ENCODE measurements around the gene SMIM43.

Gene SMIM43

DNA sequence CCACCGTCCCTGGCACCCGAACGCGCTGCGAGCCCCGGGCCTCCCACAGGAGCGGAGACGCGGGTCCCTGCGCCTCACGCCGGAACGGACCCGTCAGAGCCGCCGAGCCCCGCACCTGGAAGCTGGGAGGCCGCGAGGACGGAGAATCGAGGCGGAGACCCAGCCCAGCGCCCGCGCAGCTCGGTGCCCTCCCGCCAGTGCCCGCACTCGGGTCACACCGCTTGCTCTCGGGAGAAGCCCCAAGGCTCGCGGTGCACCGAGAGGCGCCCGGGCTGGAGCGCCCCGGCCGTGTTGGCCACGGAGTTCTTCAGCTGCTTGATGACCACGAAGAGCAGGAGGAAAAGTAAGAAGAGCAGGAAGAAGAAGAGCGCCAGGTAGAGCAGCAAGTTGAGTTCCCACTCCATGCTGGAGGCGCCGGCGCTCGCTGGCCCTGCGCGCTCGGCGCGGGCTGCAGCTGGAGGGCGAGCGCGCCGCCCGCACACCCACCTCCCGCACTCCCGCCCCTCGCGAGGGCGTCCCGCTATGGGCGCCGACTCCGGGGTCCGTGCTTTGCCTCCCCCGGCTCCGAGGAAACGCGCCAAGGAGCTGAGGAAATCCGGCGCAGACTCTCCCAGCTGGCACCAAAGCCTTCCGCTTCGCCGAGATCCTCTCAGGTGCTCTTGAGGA is at the start of gene SMIM43:
Gene SMIM43 (minus strand): TSS at position 463 of the 666 bp plus-strand sequence. CDS start 59 bp downstream, at position 404.
- TF ChIP-seq RAD21 (IDR thresholded peaks at IDR 0.05; ENCODE audit: low read depth) = no peak
- TF ChIP-seq TAF1 (IDR thresholded peaks at IDR 0.05; ENCODE audit: low read depth) = no peak
- no peak for TF ChIP-seq TCF12 (IDR thresholded peaks at IDR 0.05; ENCODE audit: low read depth)
- TF ChIP-seq CREB1 (IDR thresholded peaks at IDR 0.05; ENCODE audit: low read depth) = no peak
- TF ChIP-seq YY1 (IDR thresholded peaks at IDR 0.05; ENCODE audit: low read depth) = no peak
- no peak for TF ChIP-seq EP300 (IDR thresholded peaks at IDR 0.05; ENCODE audit: borderline replicate concordance)
- TF ChIP-seq, protein P1, sequence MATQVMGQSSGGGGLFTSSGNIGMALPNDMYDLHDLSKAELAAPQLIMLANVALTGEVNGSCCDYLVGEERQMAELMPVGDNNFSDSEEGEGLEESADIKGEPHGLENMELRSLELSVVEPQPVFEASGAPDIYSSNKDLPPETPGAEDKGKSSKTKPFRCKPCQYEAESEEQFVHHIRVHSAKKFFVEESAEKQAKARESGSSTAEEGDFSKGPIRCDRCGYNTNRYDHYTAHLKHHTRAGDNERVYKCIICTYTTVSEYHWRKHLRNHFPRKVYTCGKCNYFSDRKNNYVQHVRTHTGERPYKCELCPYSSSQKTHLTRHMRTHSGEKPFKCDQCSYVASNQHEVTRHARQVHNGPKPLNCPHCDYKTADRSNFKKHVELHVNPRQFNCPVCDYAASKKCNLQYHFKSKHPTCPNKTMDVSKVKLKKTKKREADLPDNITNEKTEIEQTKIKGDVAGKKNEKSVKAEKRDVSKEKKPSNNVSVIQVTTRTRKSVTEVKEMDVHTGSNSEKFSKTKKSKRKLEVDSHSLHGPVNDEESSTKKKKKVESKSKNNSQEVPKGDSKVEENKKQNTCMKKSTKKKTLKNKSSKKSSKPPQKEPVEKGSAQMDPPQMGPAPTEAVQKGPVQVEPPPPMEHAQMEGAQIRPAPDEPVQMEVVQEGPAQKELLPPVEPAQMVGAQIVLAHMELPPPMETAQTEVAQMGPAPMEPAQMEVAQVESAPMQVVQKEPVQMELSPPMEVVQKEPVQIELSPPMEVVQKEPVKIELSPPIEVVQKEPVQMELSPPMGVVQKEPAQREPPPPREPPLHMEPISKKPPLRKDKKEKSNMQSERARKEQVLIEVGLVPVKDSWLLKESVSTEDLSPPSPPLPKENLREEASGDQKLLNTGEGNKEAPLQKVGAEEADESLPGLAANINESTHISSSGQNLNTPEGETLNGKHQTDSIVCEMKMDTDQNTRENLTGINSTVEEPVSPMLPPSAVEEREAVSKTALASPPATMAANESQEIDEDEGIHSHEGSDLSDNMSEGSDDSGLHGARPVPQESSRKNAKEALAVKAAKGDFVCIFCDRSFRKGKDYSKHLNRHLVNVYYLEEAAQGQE (IDR thresholded peaks at IDR 0.05; ENCODE audit: low read depth) = no peak
- no peak for TF ChIP-seq TEAD4 (IDR thresholded peaks at IDR 0.05)
- TF ChIP-seq, protein P2, sequence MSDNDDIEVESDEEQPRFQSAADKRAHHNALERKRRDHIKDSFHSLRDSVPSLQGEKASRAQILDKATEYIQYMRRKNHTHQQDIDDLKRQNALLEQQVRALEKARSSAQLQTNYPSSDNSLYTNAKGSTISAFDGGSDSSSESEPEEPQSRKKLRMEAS (IDR thresholded peaks at IDR 0.05) = no peak
- no peak for TF ChIP-seq FOXM1 (IDR thresholded peaks at IDR 0.05; ENCODE audit: borderline replicate concordance, low read depth)
- TF ChIP-seq EGR1 (IDR thresholded peaks at IDR 0.05) = no peak
- no peak for TF ChIP-seq NFIC (IDR thresholded peaks at IDR 0.05)
- TF ChIP-seq ZBTB7A (IDR thresholded peaks at IDR 0.05; ENCODE audit: low read depth) = no peak
- no peak for TF ChIP-seq CEBPB (IDR thresholded peaks at IDR 0.05)
- TF ChIP-seq, protein P3, sequence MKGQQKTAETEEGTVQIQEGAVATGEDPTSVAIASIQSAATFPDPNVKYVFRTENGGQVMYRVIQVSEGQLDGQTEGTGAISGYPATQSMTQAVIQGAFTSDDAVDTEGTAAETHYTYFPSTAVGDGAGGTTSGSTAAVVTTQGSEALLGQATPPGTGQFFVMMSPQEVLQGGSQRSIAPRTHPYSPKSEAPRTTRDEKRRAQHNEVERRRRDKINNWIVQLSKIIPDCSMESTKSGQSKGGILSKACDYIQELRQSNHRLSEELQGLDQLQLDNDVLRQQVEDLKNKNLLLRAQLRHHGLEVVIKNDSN (IDR thresholded peaks at IDR 0.05) = no peak

DNA sequence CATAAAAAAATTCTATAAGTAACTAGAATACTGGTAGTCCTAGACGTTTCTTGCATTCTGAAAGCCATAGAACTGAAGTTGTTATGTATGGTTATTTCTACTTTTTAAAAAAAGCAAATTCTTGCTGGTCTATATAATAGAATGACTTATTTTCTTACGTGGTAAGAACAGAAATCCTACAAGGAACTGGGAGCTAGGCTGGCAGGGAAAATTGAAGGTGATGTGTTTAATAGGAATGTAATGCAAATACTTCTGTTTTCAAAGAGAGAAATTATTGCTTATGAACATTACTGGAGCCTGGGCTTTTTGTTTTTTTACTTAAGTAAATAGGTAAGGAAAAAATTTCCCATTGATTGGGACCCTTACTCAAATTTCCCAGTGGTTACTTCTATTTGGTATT is 49.8 kb upstream of the SMIM43 start:
- TF ChIP-seq, protein P2 (IDR thresholded peaks at IDR 0.05) = no peak
- no peak for TF ChIP-seq NFIC (IDR thresholded peaks at IDR 0.05)
- TF ChIP-seq, protein P3 (IDR thresholded peaks at IDR 0.05) = no peak
- TF ChIP-seq TCF12 (IDR thresholded peaks at IDR 0.05; ENCODE audit: low read depth) = no peak
- no peak for TF ChIP-seq RAD21 (IDR thresholded peaks at IDR 0.05; ENCODE audit: low read depth)
- TF ChIP-seq TEAD4 (IDR thresholded peaks at IDR 0.05) = no peak
- TF ChIP-seq TAF1 (IDR thresholded peaks at IDR 0.05; ENCODE audit: low read depth) = no peak
- TF ChIP-seq CEBPB (IDR thresholded peaks at IDR 0.05) = no peak
- TF ChIP-seq YY1 (IDR thresholded peaks at IDR 0.05; ENCODE audit: low read depth) = no peak
- no peak for TF ChIP-seq FOXM1 (IDR thresholded peaks at IDR 0.05; ENCODE audit: borderline replicate concordance, low read depth)
- no peak for TF ChIP-seq ZBTB7A (IDR thresholded peaks at IDR 0.05; ENCODE audit: low read depth)
- TF ChIP-seq, protein P1 (IDR thresholded peaks at IDR 0.05; ENCODE audit: low read depth) = no peak
- no peak for TF ChIP-seq EGR1 (IDR thresholded peaks at IDR 0.05)
- TF ChIP-seq CREB1 (IDR thresholded peaks at IDR 0.05; ENCODE audit: low read depth) = no peak
- TF ChIP-seq EP300 (IDR thresholded peaks at IDR 0.05; ENCODE audit: borderline replicate concordance) = no peak

DNA sequence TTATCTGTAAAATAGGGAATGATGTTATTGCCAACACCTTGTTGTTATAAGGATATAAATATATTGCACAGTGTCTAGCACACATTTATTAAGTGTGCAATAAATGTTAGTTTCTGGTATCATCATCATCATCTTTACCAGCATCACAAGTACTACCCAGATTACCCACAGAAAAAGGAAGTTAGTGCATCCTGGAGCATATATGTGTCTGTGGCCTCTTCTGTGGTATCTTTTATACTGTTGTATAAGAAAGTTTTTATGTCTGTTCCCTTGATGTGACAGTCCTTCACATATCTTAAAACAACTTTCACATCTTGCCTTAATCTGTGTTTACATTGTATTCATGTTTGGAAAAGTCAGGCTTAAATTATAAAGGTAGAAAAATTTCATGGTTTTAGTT is 46.2 kb upstream of the SMIM43 start:
- TF ChIP-seq RAD21 (IDR thresholded peaks at IDR 0.05; ENCODE audit: low read depth) = no peak
- TF ChIP-seq, protein P1 (IDR thresholded peaks at IDR 0.05; ENCODE audit: low read depth) = no peak
- TF ChIP-seq CREB1 (IDR thresholded peaks at IDR 0.05; ENCODE audit: low read depth) = no peak
- no peak for TF ChIP-seq CEBPB (IDR thresholded peaks at IDR 0.05)
- TF ChIP-seq EGR1 (IDR thresholded peaks at IDR 0.05) = no peak
- TF ChIP-seq ZBTB7A (IDR thresholded peaks at IDR 0.05; ENCODE audit: low read depth) = no peak
- no peak for TF ChIP-seq TCF12 (IDR thresholded peaks at IDR 0.05; ENCODE audit: low read depth)
- TF ChIP-seq, protein P3 (IDR thresholded peaks at IDR 0.05) = no peak
- no peak for TF ChIP-seq TEAD4 (IDR thresholded peaks at IDR 0.05)
- no peak for TF ChIP-seq EP300 (IDR thresholded peaks at IDR 0.05; ENCODE audit: borderline replicate concordance)
- TF ChIP-seq, protein P2 (IDR thresholded peaks at IDR 0.05) = no peak
